ENCODE data around the gene SLC25A17.
"Not testable (repeated sequence)": the region's sequence is repeated elsewhere in the genome, so short reads cannot be mapped to it uniquely, and the experiment has no call there.

SLC25A17 gene, protein sequence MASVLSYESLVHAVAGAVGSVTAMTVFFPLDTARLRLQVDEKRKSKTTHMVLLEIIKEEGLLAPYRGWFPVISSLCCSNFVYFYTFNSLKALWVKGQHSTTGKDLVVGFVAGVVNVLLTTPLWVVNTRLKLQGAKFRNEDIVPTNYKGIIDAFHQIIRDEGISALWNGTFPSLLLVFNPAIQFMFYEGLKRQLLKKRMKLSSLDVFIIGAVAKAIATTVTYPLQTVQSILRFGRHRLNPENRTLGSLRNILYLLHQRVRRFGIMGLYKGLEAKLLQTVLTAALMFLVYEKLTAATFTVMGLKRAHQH

DNA sequence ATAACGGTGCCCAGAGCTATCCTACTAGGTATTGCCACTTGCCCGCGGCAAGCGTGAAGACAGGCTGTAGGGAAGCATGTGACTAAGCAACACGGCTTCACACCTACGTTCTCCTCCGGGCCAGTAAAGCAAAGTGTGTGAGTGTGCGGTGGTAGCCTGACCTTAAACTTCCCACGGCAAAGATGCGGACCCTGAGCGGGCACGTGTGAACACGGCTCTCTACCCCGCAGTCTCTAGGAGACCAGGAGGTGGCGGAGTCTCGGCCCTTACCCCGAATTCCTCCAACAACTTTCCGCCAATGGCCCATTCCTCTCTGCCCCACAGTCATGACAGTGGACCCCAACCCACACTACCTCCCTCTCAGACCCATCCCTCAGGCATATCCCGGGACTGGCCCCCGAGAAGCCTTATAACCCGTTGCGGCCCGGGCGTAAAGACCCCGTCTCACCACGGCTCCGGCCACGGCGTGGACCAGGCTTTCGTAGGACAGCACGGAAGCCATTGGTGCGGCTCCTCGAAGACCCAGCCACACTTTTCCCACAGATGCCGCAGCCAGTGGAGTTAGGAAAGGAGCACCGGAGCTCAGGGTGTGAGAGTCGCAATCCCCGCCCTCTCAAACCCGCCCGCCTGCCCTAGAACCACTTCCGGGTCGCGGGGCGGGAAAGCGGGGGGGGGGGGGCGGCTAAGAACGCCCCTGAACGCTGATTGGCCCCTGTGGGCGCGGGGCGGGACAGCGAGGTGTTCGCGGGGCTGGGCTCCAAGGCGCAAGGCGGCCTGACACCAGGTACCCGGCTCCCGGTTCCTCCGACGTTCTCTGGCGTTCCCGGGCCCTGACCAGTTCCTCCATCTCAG, at the start of gene SLC25A17:
Gene SLC25A17, minus strand, starts transcription at position 600 of the 852 bp plus-strand sequence. Its CDS starts 98 bp downstream, at position 502.
- DNase-seq (ENCODE audit: low read depth in 2 of 2), result peak; percentile 53 to 59

DNA sequence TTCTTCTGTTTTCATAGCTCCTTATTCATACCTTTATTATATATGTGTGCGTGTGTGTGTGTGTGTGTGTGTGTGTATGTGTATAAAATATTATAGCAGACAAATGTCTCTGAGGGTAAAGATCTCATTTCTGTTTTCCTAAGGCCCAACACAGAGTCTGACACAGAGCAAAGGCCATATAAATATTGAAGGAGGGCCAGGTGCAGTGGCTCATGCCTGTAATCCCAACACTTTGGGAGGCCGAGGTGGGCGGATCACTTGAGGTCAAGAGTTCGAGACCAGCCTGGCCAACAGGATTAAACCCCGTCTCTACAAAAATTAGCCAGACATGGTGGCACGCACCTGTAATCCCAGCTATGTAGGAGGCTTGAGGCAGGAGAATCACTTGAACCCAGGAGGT, 49.2 kb upstream of the SLC25A17 start:
- not testable (repeated sequence) for DNase-seq (ENCODE audit: low read depth in 2 of 2)

- no peak for DNase-seq (ENCODE audit: low read depth in 2 of 2)
Observed at GRCh38 chr22:40867109-40867508, 48.0 kb upstream of the SLC25A17 start.

- DNase-seq (ENCODE audit: low read depth in 2 of 2), result no peak
Observed at GRCh38 chr22:40862537-40862936, 43.4 kb upstream of the SLC25A17 start.

DNA sequence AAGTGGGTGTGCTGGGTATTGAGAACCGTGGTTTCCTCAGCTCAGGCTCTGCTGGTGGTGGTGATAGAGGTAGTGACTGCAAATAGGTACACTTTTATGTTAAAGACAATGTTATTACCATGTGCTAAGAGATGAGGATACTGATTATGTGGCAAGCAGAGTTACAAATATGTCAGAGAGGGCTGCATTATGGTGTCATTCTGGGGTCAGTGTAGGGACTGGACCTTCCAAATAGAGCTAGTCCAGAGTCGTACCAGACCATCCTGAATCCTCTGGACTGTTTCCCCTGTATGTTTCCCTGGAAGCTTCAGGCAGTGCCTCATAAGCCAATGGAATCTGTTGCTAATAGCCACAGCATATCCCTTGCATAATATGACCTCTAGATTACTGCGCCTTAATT, 42.9 kb upstream of the SLC25A17 start, which contains the start of gene DNAJB7:
Gene DNAJB7, minus strand, starts transcription at position 101 of the 400 bp plus-strand sequence. CDS start 119 bp downstream, outside the sequence.
- DNase-seq (ENCODE audit: low read depth in 2 of 2), result no peak

DNA sequence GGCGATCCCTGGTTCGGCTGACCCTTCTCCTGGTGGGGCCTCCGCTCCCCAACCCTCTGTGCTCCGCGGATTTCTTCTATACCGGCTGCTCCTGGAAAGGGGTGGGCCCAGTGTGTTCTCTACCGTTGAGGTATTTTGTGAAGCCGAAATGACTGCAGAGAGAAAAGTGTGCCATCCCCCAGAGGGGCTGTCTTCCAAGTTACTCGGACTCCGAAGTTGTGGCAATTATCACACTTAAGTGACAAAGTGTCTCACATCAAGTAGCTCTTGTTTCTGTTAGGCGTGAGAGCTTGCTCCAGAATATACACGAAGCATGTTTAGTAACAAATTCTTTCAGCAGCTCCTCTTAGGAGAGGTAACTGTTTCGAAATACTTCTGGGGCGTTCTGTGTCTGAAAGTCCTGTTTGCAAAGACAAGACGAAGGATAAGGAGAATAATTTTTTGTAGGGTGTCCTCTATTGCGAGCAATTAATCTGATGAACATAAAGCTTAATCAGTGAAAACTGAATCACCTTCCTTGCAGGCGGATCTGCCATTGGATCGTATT, 38.2 kb upstream of the SLC25A17 start:
- no peak for DNase-seq (ENCODE audit: low read depth in 2 of 2)

DNA sequence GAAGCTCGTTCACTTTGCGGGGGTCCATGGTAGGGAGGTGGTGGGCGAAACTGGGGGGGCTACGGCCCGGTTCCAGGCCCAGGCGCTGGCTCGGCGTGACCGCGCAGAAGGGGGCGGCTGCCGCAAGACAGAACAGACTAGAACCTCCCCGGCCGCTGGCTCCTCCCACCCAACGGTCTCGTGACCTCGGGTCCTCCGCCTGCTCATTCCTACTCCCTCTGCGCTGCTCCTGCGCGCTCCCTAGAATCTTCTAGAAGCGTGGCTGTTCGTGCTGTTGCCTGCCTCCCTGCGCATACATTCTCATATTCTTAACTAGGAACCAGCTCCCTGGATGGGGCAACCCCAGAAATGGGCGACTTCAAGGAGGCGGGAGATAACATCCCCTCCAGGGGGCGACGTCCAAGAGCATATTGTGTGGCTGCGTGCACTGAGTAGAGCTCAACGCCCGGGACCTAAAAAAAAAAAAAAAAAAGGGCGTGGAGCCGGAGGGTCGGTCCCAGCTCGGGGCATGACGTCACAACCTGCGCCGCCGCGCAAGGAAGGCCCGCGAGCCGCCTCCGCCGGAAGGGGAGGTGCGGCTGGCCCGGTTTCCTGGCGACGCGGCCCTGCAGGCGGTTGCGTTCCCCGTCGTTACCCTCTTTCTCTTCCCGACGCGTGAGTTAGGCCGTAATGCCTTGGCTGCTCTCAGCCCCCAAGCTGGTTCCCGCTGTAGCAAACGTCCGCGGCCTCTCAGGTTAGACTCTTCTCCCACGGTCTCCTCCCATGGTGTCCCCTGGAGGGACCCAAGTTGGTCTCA, 37.6 kb upstream of the SLC25A17 start, which contains the start of the genes ST13 and XPNPEP3:
Gene ST13, minus strand, starts transcription at position 127 of the 796 bp plus-strand sequence. Its CDS starts 99 bp downstream, at position 28.
Gene XPNPEP3, plus strand, starts transcription at position 636 of the 796 bp plus-strand sequence. Its CDS starts 34 bp downstream, at position 670.
- peak; percentile 93 for DNase-seq (ENCODE audit: low read depth in 2 of 2)

GRCh38 chr22:40855979-40856512, 36.9 kb upstream of the SLC25A17 start:
- no peak for DNase-seq (ENCODE audit: low read depth in 2 of 2)

- no peak for DNase-seq (ENCODE audit: low read depth in 2 of 2)
Observed at GRCh38 chr22:40855071-40855978, 36.2 kb upstream of the SLC25A17 start.

DNA sequence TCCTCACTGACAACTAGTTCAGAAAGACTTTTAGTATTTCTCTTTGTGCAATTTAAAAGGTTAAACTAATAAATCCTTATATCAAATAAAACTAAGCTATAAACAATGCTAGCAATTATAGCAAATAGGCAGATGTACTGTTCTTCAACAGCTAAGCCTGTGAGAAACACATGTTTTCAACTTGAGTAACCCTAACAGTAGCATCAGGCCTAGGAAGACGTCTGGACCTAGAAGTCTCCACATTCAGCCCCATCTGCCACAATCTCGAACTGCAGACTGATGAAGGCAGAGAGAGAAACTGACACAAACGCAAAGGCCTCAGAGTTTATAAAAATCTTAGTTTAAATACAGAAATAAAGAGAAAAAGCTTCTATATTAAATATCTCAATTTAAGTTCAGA, 34.8 kb upstream of the SLC25A17 start:
- no peak for DNase-seq (ENCODE audit: low read depth in 2 of 2)

DNA sequence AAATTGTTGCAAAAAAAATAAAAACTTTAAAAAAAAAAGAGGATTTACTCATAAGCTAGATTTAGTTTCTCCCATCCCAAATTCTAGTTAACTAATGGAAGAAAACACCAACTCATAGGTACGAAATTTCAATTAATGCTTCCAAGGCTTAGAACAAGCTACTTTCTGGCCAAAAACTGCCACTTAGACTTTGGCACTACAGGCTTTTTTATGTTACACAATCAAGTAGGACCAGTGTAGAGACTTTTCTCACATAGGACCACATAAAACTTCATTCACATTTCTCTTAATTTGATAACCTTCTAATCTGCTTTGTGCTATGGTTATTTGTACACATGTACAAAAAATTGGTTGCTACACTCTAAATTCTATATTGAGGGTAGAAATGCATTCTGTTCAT, 34.2 kb upstream of the SLC25A17 start:
- no peak for DNase-seq (ENCODE audit: low read depth in 2 of 2)

GRCh38 chr22:40845816-40846215, 26.7 kb upstream of the SLC25A17 start:
- not testable (repeated sequence) for DNase-seq (ENCODE audit: low read depth in 2 of 2)

GRCh38 chr22:40844951-40845350, 25.8 kb upstream of the SLC25A17 start:
- DNase-seq (ENCODE audit: low read depth in 2 of 2), result no peak

GRCh38 chr22:40838486-40838885, 19.3 kb upstream of the SLC25A17 start:
- DNase-seq (ENCODE audit: low read depth in 2 of 2), result no peak

- DNase-seq (ENCODE audit: low read depth in 2 of 2), result no peak
Observed at GRCh38 chr22:40834619-40835018, 15.5 kb upstream of the SLC25A17 start.

- no peak for DNase-seq (ENCODE audit: low read depth in 2 of 2)
Observed at GRCh38 chr22:40829131-40829530, 10.0 kb upstream of the SLC25A17 start.

- no peak for DNase-seq (ENCODE audit: low read depth in 2 of 2)
Observed at GRCh38 chr22:40826984-40827741, 8.0 kb upstream of the SLC25A17 start.

GRCh38 chr22:40826292-40826691, 7.1 kb upstream of the SLC25A17 start:
- not testable (repeated sequence) for DNase-seq (ENCODE audit: low read depth in 2 of 2)

DNA sequence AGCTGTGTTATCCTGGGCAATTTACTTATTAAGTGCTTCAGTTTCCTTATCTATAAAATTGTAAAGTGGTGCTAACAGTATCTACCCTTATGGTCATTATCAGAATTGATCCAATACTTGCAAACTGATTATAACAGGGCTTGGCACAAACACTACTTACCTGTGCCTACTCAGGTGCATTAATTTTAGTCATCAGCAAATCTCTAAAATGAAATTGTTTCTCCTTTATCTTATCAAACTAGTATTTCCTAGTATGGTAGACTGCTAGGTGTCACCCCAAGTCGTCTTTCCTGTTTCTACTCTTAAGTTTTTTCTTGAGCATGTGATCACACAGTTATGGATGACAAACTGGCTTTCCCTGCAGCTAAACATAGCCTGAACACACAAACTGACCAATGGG, 4.3 kb upstream of the SLC25A17 start:
- DNase-seq (ENCODE audit: low read depth in 2 of 2), result no peak

Data from fibroblast of skin of left quadriceps (primary cell).